ENCODE data around the gene SCEL.
"Not testable (repeated sequence)": the region's sequence is repeated elsewhere in the genome, so short reads cannot be mapped to it uniquely, and the experiment has no call there.

The SCEL gene

DNA sequence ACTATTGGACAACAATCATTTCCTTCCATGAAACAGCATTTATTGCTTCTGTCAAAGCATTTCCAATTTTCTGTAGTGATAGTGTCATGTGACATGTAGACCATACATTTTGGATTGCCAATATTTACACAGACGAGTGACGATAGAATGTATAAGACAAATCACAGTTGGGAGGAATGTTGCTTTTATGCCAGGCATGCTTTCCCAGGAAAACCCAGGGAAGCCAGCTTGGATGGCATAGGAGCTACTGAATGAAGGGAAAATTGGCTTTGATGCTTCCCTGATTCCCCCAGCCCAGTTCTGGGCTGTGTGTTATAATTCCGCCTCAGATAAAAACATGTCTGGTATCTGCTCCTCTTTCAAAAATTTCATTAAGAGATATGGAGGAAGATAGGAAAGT is 22.5 kb downstream of the SCEL start:
- DNase-seq (ENCODE audit: low read depth): no peak

DNA sequence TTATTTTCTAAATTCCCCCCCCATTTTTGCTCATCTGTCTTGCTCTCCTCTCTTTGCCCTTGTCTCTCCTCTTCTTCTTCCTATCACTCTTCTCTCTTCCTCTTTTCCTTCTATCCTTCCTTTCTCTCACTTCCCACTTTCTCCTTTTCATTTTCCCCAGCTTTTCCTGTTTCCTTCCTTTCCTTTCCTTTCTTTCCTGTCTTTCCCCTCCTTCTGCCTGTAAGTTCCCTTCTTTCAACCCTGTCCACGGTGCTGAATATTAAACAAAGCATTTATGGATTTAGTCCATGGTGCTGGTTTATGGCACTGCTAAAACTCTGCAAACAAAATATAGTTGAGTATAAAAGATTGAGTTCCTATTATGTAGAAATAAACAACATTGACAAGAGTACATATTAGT is 27.6 kb downstream of the SCEL start:
- no peak for DNase-seq (ENCODE audit: low read depth)

DNA sequence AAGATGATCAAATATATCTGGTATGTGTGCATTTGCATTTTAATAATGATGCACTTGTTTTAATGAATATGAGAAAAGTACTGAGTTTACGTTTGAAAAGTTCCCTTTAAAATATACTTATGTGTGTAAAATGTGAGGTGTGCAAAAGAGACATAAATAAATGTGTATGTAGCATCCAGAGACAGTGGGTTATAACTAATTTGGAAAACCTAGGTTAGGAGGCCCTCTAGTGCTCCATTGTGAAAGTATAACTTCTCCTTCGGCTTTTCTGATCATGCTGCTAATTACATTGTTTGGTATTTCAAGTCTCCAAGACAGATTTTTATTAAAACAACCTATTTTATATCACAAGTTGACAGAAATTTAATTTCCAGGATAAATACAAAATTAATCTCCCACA is 30.1 kb downstream of the SCEL start:
- DNase-seq (ENCODE audit: low read depth): no peak

DNA sequence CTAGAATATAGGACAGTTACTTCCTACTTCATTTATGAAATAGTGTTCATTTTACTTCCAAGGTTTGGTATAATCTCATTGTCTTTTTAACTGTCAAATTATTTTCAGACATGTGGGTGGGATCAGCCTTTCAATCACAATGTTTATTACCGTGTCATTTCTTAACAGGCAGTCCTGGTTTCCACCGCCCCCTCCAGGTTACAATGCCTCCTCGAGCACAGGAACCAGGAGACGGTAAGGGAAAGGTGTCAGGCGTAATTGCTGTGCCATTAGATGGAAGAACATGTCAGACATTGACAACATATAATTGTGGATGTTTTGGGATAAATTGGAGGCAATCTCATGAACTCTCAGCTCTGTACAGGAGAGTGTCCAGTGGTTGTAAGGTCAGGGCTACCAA is 36.5 kb downstream of the SCEL start:
- no peak for DNase-seq (ENCODE audit: low read depth)

DNA sequence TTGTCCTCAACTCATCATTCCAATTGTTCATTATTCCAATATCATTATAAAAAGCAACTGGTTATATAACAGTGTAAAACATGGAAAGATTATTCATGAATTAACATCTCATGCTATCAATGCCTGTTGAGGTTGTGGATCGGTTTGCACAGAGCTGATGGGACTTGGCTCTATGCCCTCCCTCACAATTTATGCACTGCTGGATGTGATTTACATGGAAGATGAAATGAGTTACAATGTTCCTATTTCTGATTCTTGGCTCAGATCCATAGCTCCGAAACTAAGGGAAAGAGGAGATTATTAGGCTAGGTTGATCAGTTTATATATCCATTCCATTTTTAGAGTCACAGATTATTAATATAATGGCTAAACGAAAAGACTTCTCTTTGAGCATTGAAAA is 38.6 kb downstream of the SCEL start:
- DNase-seq (ENCODE audit: low read depth): no peak

- DNase-seq (ENCODE audit: low read depth): no peak
Measured at GRCh38 chr13:77579959-77580358, 44.5 kb downstream of the SCEL start.

- no peak for DNase-seq (ENCODE audit: low read depth)
Measured at GRCh38 chr13:77580748-77581147, 45.2 kb downstream of the SCEL start.

GRCh38 chr13:77583581-77583980 is 48.1 kb downstream of the SCEL start:
- no peak for DNase-seq (ENCODE audit: low read depth)

- no peak for DNase-seq (ENCODE audit: low read depth)
Measured at GRCh38 chr13:77584106-77584505, 48.6 kb downstream of the SCEL start.

DNA sequence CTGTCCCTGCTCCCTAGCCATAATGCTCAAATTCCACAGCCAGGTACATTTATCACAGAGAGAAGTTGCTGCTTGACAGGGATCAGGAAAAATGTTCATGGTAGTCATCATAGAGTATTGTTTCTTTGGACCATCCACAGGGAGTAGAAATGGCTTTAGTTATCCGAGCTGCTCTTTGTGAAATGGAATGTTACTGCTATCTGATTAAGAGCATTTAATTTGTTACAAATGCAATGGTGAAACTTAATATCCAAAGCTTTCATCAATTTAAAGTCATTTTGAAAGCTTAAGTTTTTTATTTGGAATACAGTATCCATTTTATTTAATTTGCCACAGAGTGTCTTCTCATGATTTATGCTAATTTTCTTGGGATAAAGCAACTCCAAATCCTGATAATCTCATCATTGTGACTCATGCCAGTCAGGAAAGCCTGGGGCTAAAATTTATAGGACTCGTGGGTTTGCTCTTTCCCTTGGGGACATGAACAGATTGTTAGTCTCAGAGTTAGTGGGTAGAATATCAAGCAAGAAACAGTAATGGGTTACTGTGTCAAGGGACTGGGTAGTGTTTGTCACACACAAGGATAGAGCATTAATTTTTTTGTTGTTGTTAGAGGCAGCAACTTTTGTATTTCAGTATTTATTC is 59.8 kb downstream of the SCEL start:
- DNase-seq (ENCODE audit: low read depth): no peak

DNA sequence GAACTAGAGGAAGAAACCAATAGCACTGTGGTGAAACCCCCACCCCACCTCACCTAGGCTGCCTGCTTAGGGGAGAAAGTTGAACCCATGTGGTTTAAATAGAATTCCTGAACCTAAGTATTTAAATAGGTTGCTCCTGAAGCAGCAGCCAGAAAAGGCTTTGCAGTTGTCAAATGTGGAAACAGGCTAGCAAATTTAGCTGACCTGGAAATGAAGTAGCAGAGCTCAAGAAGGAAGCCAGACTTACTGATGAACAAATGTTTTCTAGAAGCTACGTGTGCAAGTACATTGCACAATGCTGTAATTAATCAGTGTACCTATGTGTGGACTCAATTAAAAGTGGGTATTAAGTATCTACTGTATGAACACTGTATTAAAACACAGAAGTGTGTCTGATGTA is 61.3 kb downstream of the SCEL start:
- DNase-seq (ENCODE audit: low read depth): no peak

DNA sequence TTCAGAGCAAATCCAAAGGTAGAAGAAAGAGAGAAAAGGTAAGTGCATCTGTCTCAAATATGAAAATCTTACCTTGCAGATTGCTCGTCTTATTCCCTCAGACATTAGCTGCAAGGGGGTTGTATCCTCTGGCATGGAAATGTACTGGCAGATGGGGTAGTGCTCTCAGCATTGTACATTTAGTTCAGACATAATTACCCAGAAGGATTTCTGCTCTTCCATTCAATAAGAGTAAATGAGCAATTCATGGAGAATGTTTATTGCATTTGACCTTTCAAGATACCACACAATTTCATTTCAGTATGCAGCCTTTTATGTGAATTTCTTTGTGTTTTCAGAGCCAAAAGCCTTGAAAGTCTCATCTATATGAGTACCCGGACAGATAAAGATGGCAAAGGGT is 63.8 kb downstream of the SCEL start:
- DNase-seq (ENCODE audit: low read depth): no peak

DNA sequence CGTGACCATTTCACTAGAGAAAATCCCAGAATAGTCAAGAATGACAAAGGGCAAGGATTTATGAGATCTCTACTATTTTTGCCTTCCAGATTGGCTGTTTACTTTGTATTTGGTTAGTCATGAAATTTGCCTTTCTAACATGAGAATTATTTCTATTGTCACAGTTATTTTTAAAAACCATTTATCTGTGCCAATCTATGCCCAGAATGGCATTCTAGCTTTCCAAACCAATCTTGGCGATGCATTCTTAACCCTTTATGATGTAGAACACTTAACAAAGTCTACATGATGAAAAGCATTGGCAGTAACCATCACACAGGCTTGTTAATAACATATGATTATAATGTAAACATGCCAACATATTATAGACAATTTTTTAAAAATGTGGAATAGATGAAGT is 65.2 kb downstream of the SCEL start:
- no peak for DNase-seq (ENCODE audit: low read depth)

- DNase-seq (ENCODE audit: low read depth): no peak
Measured at GRCh38 chr13:77611068-77611467, 75.6 kb downstream of the SCEL start.

GRCh38 chr13:77616027-77616426 is 80.5 kb downstream of the SCEL start:
- no peak for DNase-seq (ENCODE audit: low read depth)

GRCh38 chr13:77619655-77620054 is 84.1 kb downstream of the SCEL start:
- no peak for DNase-seq (ENCODE audit: low read depth)

GRCh38 chr13:77620138-77620537 is 84.6 kb downstream of the SCEL start:
- DNase-seq (ENCODE audit: low read depth): no peak

DNA sequence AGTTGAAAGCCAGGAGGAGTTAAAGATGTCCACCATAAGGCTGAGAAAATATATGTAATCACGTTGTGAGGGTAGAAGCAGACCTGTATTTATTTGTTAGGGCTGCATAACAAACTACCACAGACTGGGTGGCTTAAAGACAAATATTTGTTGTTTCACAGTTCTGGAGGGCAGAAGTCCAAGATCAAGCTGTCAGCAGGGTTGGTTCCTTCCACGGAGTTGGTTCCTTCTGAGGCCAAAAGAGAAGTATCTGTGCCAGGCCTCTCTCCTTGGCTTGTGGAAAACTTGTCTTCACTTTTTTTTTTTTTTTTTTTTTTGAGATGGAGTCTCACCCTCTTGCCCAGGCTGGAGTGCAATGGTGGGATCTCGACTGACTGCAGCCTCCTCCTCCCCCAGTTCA is 88.3 kb downstream of the SCEL start:
- no peak for DNase-seq (ENCODE audit: low read depth)

- no peak for DNase-seq (ENCODE audit: low read depth)
Measured at GRCh38 chr13:77628170-77628569, 92.7 kb downstream of the SCEL start.

- DNase-seq (ENCODE audit: low read depth): no peak
Measured at GRCh38 chr13:77637588-77637987, 102.1 kb downstream of the SCEL start.

GRCh38 chr13:77650409-77650808 is 114.9 kb downstream of the SCEL start:
- no peak for DNase-seq (ENCODE audit: low read depth)

DNA sequence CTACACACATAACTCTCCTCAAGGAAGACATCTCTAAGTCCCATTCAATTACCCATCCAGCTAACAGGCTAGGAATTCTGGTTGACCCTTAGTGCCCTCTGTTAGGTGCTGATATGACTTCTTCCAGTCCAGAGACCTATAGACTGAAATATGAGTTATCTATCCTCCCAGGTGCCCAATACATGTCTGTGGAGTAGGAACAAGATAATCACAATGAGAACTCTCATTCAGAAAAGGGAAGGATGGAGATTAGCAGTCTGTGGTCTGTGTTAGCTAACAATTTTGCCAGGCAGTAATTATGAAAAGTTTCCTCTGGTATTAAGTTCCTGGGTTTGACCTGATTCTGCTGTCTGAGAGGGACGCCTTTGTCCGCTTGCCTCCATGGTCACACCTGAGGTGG is 117.8 kb downstream of the SCEL start:
- no peak for DNase-seq (ENCODE audit: low read depth)

- DNase-seq (ENCODE audit: low read depth): not testable (repeated sequence)
Measured at GRCh38 chr13:77660016-77660415, 124.5 kb downstream of the SCEL start.

GRCh38 chr13:77660841-77661250 is 125.3 kb downstream of the SCEL start:
- no peak for DNase-seq (ENCODE audit: low read depth)

DNA sequence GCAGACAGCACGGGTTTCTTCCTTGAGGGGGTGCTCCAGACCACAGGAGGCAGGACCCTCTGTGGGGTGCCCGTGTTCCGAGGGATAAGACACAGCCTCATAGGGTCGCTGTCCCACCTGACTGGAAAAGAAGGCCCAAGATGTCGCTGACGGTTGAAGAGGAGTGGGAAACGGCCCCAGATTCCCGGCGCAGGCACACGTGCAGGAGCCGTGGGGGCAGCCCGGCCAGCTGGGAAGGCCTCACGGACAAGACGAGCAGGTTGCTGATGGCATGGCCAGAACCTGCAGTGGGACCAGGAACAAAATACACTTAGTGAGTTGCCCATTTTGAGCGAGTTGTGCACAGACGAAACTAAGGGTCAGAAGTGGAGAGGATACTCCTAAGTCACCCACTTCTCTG is 126.8 kb downstream of the SCEL start:
- DNase-seq (ENCODE audit: low read depth): not testable (repeated sequence)
